ENCODE results near the gene LAMB4.

The LAMB4 gene

DNA sequence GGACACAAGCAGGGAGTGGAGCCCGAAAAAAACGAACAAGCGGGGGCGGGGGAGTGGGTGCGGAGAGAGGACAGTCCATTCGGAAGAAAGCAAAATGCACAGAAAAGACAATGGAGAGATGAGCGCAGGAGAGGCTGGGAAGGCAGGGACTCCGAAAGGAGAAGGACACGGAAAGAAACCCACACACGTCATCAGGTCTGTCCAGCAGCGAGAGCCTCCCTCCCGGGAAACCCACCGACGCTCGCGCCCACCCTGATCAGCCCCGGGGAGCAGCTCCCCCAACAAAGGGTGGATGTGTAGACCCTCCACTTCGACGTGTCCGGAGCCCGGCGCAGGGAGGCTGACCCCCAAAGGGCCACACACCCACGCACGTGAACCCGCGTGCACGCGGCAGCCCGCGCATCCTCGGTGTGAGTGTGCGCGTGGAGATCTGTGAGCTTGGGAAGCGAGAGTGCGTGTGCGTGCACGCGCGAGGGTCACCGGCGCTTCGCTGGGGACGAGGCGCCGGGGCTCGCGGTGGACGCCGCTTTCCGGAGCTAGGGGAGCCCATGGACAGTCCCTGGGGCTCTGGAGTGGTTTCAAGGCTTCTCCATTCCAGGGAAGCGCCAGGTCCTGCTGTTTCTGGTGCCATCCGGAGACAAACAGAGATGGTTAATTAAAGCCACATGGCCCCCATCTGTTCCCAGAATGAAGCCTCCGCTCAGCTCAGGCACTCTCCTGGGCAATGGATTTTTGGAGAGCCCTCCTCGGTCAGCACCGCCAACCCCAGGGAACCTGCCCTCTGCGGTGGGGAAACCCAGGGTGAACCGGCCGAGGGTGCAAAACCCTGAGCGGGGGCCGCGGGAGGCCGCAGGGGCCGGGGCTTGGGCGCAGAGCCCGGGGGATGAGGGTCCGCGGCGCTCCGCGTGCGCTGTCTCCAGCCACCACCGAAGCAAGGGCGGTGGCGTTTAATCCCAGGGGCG is 128.1 kb downstream of the LAMB4 start:
- Histone ChIP-seq H3K27ac (ENCODE audit: low read length) (no peak overlapping the region), H3F3A (ENCODE audit: insufficient read depth, low read length) (no peaks in the 10 kb centered on the region), H3K36me3 (replicated peaks; ENCODE audit: insufficient read depth, low read length) (no peaks in the 10 kb centered on the region), H3K9me2 (replicated peaks; ENCODE audit: insufficient read depth, low read length) (no peaks in the 10 kb centered on the region), H2AFZ (ENCODE audit: low read length) (peak overlapping the region; percentile 67), H3K9me3 (replicated peaks; ENCODE audit: insufficient read depth, low read length) (no peaks in the 10 kb centered on the region), H3K27me3 (replicated peaks; ENCODE audit: insufficient read depth, low read length) (0 out of 2 replicates have a peak, but pooled peaks cover 3% of the 10 kb centered on the region), H3K4me3 (ENCODE audit: low read length) (peak overlapping the region; percentile 51), H4K20me1 (ENCODE audit: insufficient read depth, low read length) (no peaks in the 10 kb centered on the region), H3K9ac (ENCODE audit: low read length) (no peak overlapping the region), H3K4me2 (ENCODE audit: low read depth, low read length) (peak overlapping the region; percentile 56; the same call in 1 of the 2 replicates), H3K4me1 (ENCODE audit: low read length) (no peaks in the 10 kb centered on the region), H3K79me2 (ENCODE audit: low read length) (no peaks in the 10 kb centered on the region)
- TF ChIP-seq, protein P1, sequence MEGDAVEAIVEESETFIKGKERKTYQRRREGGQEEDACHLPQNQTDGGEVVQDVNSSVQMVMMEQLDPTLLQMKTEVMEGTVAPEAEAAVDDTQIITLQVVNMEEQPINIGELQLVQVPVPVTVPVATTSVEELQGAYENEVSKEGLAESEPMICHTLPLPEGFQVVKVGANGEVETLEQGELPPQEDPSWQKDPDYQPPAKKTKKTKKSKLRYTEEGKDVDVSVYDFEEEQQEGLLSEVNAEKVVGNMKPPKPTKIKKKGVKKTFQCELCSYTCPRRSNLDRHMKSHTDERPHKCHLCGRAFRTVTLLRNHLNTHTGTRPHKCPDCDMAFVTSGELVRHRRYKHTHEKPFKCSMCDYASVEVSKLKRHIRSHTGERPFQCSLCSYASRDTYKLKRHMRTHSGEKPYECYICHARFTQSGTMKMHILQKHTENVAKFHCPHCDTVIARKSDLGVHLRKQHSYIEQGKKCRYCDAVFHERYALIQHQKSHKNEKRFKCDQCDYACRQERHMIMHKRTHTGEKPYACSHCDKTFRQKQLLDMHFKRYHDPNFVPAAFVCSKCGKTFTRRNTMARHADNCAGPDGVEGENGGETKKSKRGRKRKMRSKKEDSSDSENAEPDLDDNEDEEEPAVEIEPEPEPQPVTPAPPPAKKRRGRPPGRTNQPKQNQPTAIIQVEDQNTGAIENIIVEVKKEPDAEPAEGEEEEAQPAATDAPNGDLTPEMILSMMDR (IDR thresholded peaks at IDR 0.05; ENCODE audit: low read length): no peak
- TF ChIP-seq EZH2phosphoT487 (IDR thresholded peaks at IDR 0.05; ENCODE audit: low read length): no peak
- no peak for TF ChIP-seq EZH2 (optimal IDR thresholded peaks at IDR 0.05; ENCODE audit: low read depth, low read length)
- no peak for DNase-seq

DNA sequence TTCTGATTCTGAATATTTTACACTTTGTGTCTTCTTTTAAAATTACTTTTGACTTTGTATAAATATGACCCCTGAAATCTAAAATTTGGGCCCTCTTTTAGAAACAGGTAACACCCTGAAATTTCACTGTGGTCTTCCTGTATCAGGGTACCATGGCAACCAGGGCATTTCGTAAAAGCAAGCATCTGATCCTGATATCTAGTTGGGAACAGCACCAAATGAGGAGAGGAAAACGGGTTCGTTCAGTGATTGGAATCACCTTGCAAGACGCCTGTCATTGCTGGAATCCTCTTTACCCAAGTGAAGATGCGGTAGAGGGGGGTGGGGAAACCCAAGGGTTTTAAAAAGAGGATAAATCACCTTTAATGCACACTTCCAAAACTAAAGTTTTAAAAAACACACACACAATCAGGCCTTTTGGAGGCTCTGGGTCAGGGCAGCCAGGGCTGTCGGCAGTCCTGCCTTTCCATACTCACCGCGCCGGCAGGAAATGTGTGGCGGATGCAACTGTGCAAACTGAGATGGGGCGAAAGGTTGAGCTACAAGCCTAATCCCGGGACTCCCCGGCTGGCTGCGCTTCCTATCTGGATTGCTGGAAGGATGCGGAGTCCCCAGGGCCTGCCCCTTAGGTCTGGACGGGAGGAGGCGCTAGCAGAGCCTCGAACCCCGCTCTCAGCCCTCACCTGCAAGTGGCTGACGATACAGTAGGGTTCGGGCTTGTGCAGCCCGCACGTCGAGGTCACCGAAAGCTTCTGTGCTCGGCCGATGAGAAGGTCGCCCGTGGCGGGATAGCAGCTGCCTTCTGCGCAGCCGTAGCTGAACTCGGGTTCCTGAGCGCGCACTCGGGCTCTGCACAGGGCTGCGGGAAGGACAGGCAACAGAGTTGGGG is 129.0 kb downstream of the LAMB4 start:
- TF ChIP-seq EZH2phosphoT487 (IDR thresholded peaks at IDR 0.05; ENCODE audit: low read length): no peak
- TF ChIP-seq, protein P1 (IDR thresholded peaks at IDR 0.05; ENCODE audit: low read length): no peak
- TF ChIP-seq EZH2 (optimal IDR thresholded peaks at IDR 0.05; ENCODE audit: low read depth, low read length): no peak
- H3K9me3 ChIP-seq (replicated peaks; ENCODE audit: insufficient read depth, low read length): no peaks in the 10 kb centered on the region
- 0 out of 2 replicates have a peak, but pooled peaks cover 3% of the 10 kb centered on the region for H3K27me3 ChIP-seq (replicated peaks; ENCODE audit: insufficient read depth, low read length)
- H3K9ac ChIP-seq (ENCODE audit: low read length): no peak overlapping the region
- H3K9me2 ChIP-seq (replicated peaks; ENCODE audit: insufficient read depth, low read length): no peaks in the 10 kb centered on the region
- DNase-seq: no peak
- H3K4me1 ChIP-seq (ENCODE audit: low read length): no peaks in the 10 kb centered on the region
- no peaks in the 10 kb centered on the region for H3F3A ChIP-seq (ENCODE audit: insufficient read depth, low read length)
- no peaks in the 10 kb centered on the region for H3K79me2 ChIP-seq (ENCODE audit: low read length)
- H3K27ac ChIP-seq (ENCODE audit: low read length): no peak overlapping the region
- H3K4me3 ChIP-seq (ENCODE audit: low read length): no peak overlapping the region
- no peaks in the 10 kb centered on the region for H4K20me1 ChIP-seq (ENCODE audit: insufficient read depth, low read length)
- H2AFZ ChIP-seq (ENCODE audit: low read length): no peak overlapping the region
- H3K4me2 ChIP-seq (ENCODE audit: low read depth, low read length): no peak overlapping the region
- H3K36me3 ChIP-seq (replicated peaks; ENCODE audit: insufficient read depth, low read length): no peaks in the 10 kb centered on the region

DNA sequence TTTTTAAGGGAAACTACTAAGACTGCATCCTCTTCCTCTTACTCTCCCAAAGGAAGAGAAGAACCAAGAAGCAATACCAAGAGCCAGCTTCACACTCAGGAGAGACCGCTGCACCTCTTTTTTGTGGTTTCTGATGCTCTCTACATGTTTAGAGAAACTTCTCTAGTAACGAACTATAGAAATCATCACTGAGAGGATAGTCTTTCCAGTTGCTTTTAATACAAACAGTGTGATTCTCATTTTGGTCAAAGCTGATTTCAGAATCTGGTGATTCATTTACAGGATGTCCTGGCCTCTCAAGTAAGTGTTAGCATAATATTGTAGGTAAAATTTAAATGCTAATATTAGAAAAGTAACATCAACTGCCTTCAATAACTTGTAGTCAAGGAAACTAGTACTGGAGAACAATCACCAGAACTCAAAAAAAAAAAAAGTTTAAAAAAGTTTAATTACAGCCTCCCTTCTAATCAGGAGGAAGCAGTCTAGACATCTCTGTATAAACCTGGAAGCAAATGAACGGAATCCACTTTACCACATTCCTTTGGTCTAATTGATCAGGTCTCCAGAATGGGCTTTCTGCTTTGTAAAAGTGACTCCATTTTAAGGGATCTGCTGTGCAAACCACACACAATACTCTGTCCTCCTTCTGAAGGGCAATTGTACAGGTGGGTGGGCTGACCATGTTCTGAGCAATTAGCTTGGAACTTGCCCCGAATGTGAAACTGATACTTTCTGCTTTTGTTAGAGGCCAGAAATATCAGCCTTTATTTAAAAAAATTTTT is 130.2 kb downstream of the LAMB4 start:
- H3K4me1 ChIP-seq (ENCODE audit: low read length): no peaks in the 10 kb centered on the region
- no peaks in the 10 kb centered on the region for H3F3A ChIP-seq (ENCODE audit: insufficient read depth, low read length)
- no peaks in the 10 kb centered on the region for H3K79me2 ChIP-seq (ENCODE audit: low read length)
- H3K9me3 ChIP-seq (replicated peaks; ENCODE audit: insufficient read depth, low read length): no peaks in the 10 kb centered on the region
- no peak overlapping the region for H3K4me3 ChIP-seq (ENCODE audit: low read length)
- no peak overlapping the region for H2AFZ ChIP-seq (ENCODE audit: low read length)
- no peaks in the 10 kb centered on the region for H4K20me1 ChIP-seq (ENCODE audit: insufficient read depth, low read length)
- H3K27me3 ChIP-seq (replicated peaks; ENCODE audit: insufficient read depth, low read length): 0 out of 2 replicates have a peak, but pooled peaks cover 3% of the 10 kb centered on the region
- no peak for DNase-seq
- TF ChIP-seq, protein P1 (IDR thresholded peaks at IDR 0.05; ENCODE audit: low read length): no peak
- TF ChIP-seq EZH2phosphoT487 (IDR thresholded peaks at IDR 0.05; ENCODE audit: low read length): no peak
- TF ChIP-seq EZH2 (optimal IDR thresholded peaks at IDR 0.05; ENCODE audit: low read depth, low read length): no peak
- H3K9ac ChIP-seq (ENCODE audit: low read length): no peak overlapping the region
- H3K36me3 ChIP-seq (replicated peaks; ENCODE audit: insufficient read depth, low read length): no peaks in the 10 kb centered on the region
- H3K9me2 ChIP-seq (replicated peaks; ENCODE audit: insufficient read depth, low read length): no peaks in the 10 kb centered on the region
- H3K4me2 ChIP-seq (ENCODE audit: low read depth, low read length): no peak overlapping the region
- no peak overlapping the region for H3K27ac ChIP-seq (ENCODE audit: low read length)
